HT-29 (cell line): ENCODE data around the gene VWA3B. TPM values are rescaled to one million over a fixed set of nuclear protein-coding genes. Genes with fewer than 3 reads are reported as not detected.
"Not testable (repeated sequence)": the region's sequence is repeated elsewhere in the genome, so short reads cannot be mapped to it uniquely, and the experiment has no call there.

Experiments
- DNase-seq: peaks from one replicate; pipeline ENCODE4 v3.0.0-alpha.2; 2015; ENCODE audit warnings: low spot score
- total RNA-seq: library from RNA; depleted of rRNA; stranded (reverse); fragments of >200 nt; shearing (Covaris generic); gene quantifications from 2 replicates; pipeline ENCODE4 v1.2.3, GENCODE V29; 2014

The VWA3B gene
- total RNA-seq, 1 experiment from 2014 or later, result not detected

- DNase-seq, result peak; percentile 31
These were observed 2.1 kb upstream of the VWA3B start for GRCh38 chr2:98084869-98085238.

- peak; percentile 9 for DNase-seq
These were observed 1.3 kb upstream of the VWA3B start for GRCh38 chr2:98085649-98086048.

DNA sequence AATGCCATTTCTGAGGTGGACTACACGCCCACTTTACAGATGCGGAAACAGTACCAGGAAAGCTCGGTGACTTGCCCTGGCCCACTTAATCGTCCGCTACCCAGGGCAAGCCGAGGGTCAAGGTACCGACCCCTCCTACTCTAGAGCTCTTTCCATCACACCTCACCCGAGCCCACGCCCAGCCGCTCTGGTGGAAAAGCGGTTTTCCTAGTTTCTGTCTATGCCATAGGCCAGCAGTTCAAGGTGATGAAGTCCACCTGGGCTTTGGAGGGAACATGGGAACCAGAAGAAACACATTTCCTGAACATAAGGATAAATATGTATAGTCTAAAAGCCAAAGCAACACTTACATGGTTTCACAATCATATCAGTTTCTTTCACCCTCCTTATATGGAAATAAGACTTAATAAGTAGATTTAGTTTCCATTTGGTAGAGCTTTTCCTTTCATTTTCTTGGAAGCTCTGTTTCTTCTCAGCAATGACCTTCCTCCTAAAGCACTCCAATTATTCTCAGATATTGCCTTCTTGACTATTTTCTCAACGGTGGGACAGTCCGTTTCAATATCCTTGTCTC is 567 bp downstream of the VWA3B start:
- DNase-seq, result no peak

- peak; percentile 14 for DNase-seq
These were observed 1.3 kb downstream of the VWA3B start for GRCh38 chr2:98088261-98088660.

DNA sequence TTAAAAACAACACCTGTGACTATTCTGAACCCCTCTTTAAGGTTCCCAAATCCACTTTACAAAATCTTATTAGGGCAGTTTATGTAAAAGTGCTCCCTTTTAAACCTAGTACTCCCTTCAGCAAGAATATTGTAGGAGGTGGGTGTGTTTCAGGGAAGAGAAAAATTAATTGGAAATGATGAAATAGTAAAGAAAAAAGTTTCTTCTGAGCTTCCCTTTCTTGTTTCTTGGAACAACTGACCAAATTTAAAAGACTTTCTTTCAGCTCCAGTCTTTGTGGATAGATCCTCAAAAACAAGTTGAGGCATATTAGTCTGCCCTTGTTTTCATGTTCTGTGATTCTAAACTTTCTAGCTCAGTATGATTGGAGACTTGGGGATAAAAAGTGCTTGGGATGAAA is 3.0 kb downstream of the VWA3B start:
- DNase-seq, result no peak

DNA sequence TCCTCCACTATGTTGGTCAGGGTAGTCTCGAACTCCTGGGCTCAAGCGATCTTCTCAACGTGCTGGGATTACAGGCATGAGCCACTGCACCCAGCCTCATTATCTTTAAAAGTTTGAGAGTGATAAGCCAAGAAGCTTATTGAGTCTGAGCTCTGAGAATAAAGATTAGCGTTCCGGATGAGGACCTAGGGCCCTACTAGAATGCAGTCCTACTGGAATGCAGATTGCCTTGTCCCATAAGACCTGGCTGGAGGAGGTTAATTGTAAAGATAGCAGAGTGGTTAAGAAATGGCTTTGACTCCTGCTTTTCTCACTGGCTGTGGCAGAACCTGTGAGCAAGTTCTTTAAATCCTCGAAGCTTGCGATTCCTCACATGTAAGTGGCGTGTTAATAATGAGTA is 4.0 kb downstream of the VWA3B start:
- no peak for DNase-seq

- no peak for DNase-seq
These were observed 4.8 kb downstream of the VWA3B start for GRCh38 chr2:98091738-98092137.

DNA sequence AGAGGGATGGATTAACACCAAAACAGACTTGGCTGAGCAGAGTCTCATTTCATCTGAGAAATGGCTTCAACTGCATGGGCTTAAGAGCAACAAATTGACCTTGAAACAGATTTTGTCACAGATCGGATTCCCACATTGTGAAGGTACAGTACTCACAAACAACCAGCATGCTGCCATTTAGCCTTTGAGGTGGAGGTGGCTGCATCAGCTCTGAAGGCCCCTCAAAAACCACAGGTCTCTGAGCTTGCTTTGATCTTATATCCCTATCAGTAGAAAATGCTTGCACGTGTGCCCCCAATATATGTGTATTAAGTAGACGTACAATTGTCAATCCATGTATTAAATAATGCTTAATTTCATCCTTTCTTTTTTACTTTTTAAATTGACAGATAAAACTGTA is 6.2 kb downstream of the VWA3B start:
- DNase-seq, result no peak

- no peak for DNase-seq
These were observed 6.6 kb downstream of the VWA3B start for GRCh38 chr2:98093611-98094010.

- DNase-seq, result no peak
These were observed 13.2 kb downstream of the VWA3B start for GRCh38 chr2:98099939-98100743.

GRCh38 chr2:98102315-98102714 is 15.3 kb downstream of the VWA3B start:
- not testable (repeated sequence) for DNase-seq

GRCh38 chr2:98102878-98103277 is 15.9 kb downstream of the VWA3B start:
- no peak for DNase-seq

GRCh38 chr2:98108110-98108509 is 21.1 kb downstream of the VWA3B start:
- DNase-seq, result no peak

- no peak for DNase-seq
These were observed 23.8 kb downstream of the VWA3B start for GRCh38 chr2:98110741-98111140.

DNA sequence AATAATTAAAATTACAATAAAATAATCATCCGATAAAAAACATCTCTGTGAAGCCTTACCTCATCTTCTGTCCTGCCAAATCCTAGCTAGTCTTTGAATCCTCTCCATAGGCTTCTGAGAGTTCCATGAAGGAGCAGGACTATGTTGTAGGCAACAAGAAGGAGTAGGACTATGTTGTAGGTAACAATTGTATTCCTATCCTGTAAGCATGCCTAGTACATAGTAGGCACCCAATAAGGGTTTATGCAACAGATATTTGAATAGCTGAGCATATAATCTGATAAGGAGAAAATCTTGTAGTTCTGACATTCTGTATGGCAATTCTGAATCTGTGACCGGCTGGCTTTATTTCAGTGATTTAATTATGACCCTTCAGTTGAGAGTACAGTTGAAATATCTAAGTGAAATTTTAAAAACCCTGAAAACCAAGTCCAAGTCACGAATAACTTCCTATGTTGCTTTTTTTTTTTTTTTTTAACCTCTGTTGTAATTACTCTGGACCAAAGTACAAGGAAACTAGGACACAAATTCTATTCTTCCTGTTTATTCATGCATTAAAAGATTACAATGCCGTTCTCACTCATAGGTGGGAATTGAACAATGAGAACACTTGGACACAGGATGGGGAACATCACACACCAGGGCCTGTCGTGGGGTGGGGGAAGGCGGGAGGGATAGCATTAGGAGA is 27.8 kb downstream of the VWA3B start:
- DNase-seq, result no peak

DNA sequence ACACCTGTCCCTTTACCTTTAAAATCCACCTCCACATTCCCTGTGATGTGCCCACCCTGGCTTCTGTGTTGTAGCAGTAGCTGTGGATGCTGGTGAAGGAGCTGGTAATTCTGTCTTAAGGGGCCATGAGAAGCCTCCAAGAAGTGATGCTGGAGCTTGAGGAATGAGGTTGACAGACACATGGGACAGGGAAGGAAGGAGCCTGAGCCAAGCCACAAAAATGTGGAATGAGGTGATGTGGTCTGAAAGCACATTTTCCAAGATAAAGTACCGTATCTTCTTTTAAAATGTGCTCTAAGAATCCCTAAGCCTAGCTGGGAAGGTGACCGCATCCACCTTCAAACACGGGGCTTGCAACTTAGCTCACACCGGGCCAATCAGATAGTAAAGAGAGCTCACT is 31.2 kb downstream of the VWA3B start:
- DNase-seq, result no peak

DNA sequence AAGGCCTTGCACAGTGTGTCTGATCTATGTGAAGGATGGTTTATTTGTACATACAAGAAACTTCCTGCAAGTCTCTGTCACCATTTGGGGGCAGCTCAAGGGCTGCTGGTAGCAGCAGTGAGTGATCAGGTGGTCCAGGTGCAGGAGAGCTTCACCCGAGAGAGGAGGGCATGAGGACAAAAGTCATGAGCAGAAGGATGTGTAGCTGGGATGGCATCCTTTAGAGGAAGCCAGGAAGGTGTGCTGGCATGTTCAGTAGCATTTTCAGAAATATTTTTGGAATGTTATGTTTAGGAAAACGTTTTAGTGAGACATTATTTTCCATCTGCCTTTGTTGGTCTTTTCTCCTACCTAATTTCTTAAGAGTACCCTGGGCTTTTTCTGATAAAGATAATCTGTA is 31.9 kb downstream of the VWA3B start:
- no peak for DNase-seq

DNA sequence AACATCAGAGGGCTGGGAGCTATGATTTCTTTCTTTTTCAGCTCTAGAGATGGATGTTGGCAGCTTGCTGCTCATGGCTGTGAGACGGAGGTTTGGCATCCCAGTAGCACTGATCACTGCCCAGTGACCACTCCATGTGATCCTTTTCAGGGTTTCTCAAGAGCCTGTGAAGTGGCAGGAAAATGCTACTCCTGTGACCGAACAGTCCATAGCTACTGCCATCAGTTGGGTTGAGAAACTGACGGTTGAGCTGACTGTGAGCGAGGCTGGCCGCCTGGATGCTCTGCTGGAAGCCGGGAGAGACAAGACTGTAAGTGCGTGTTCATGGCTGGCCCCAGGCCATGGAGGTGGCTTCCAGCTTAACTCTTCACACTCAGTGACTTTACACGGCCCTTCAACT is 34.2 kb downstream of the VWA3B start:
- no peak for DNase-seq

DNA sequence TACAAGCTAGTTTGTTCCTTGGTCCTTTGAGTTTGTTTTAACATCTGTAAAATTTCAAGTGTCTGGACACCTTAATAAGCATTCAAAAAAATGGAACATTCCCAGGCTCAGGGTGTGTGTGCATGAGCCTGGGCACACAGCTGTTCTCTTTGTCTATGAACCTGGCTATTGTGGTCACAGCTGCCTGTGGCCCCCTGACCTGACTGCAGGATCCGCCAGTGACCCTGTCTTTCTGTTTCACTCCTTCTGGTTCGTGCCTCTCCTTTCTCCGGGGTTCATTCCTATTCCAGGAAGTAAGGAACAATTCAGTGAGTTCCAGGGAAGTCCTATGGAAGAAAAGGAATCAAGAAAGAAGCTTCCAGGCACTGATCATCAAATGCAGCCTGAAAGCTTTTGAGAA is 35.6 kb downstream of the VWA3B start:
- no peak for DNase-seq

- no peak for DNase-seq
These were observed 36.3 kb downstream of the VWA3B start for GRCh38 chr2:98123286-98123685.

- DNase-seq, result no peak
These were observed 39.1 kb downstream of the VWA3B start for GRCh38 chr2:98126061-98126460.

GRCh38 chr2:98127229-98127989 is 40.4 kb downstream of the VWA3B start:
- DNase-seq, result no peak
